ENCODE results near the gene TMA7. TPM values are rescaled to one million over a fixed set of nuclear protein-coding genes. Genes with fewer than 3 reads are reported as not detected.
"Not testable (repeated sequence)": the region's sequence is repeated elsewhere in the genome, so short reads cannot be mapped to it uniquely, and the experiment has no call there.

Gene TMA7
- total RNA-seq, 4 donors from 2014 or later, result 94.8 to 195 (median 141) TPM

GRCh38 chr3:48460517-48460902 lies 20.5 kb downstream of the TMA7 start:
- Histone ChIP-seq H3K27ac (no peak overlapping the region), H3K27me3 (no peaks in the 10 kb centered on the region), H3K4me3 (no peak overlapping the region), H3K36me3 (no peaks in the 10 kb centered on the region), H3K9me3 (no peaks in the 10 kb centered on the region), H3K4me1 (peaks cover 0 to 3% of the 10 kb centered on the region in 2 donors)
- DNase-seq, result no peak
- TF ChIP-seq CTCF (IDR thresholded peaks at IDR 0.05) (no peak), POLR2A (IDR thresholded peaks at IDR 0.05) (no peak)
- intact Hi-C loops (cut with DNase I; ENCODE audit: low total_unique reads), result no loop called here

- H3K27ac ChIP-seq; DNase-seq; H3K4me1 ChIP-seq; H3K9me3 ChIP-seq; H3K36me3 ChIP-seq; H3K27me3 ChIP-seq; intact Hi-C loops (cut with DNase I; ENCODE audit: low total_unique reads); H3K4me3 ChIP-seq: not testable (repeated sequence)
Measured at GRCh38 chr3:48461767-48462166, 21.7 kb downstream of the TMA7 start.

- intact Hi-C loops (cut with DNase I; ENCODE audit: low total_unique reads), result no loop called here
- H3K27me3 ChIP-seq, result no peaks in the 10 kb centered on the region
- no peak overlapping the region for H3K27ac ChIP-seq
Measured at GRCh38 chr3:48463703-48464102, 23.6 kb downstream of the TMA7 start.

DNA sequence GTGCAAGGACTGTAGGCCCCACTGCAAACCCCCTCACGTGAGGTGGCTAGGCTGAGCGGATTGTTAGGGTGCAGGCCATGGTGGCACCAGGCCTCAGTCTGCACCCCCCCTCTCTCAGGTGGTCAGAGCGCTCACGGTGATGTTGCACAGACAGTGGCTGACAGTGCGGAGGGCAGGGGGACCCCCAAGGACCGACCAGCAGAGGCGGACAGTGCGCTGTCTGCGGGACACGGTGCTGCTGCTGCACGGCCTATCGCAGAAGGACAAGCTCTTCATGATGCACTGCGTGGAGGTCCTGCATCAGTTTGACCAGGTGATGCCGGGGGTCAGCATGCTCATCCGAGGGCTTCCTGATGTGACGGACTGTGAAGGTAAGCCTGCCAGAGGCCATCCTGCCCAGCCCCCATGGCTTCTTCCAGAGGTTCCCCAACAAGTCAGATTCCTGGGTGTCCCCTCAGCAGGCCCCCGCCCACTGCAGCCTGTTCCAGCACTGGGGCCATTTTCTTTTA lies 24.7 kb downstream of the TMA7 start:
- intact Hi-C loops (cut with DNase I; ENCODE audit: low total_unique reads), result loop anchor here (5.0 kb wide), 1 partner anchor 83 kb away; no protein-coding TSS in a partner anchor
- TF ChIP-seq CTCF (IDR thresholded peaks at IDR 0.05) (no peak), POLR2A (IDR thresholded peaks at IDR 0.05) (no peak)
- Histone ChIP-seq H3K9me3 (no peaks in the 10 kb centered on the region), H3K27me3 (no peaks in the 10 kb centered on the region), H3K4me3 (no peak overlapping the region), H3K27ac (peak overlapping the region; percentile 99 to 100), H3K36me3 (no peaks in the 10 kb centered on the region), H3K4me1 (peaks cover 10 to 16% of the 10 kb centered on the region in 2 donors)
- no peak for DNase-seq

More at GRCh38 chr3:48463703-48464102, 23.6 kb downstream of the TMA7 start:
- Histone ChIP-seq H3K36me3 (no peaks in the 10 kb centered on the region), H3K4me3 (no peak overlapping the region), H3K4me1 (peaks cover 10 to 15% of the 10 kb centered on the region in 2 donors), H3K9me3 (no peaks in the 10 kb centered on the region)
- no peak for TF ChIP-seq POLR2A (IDR thresholded peaks at IDR 0.05)
- TF ChIP-seq CTCF (IDR thresholded peaks at IDR 0.05), result no peak
- DNase-seq, result no peak

GRCh38 chr3:48465237-48465530 lies 25.1 kb downstream of the TMA7 start:
- no peak for DNase-seq
- H3K36me3 ChIP-seq, result no peaks in the 10 kb centered on the region
- intact Hi-C loops (cut with DNase I; ENCODE audit: low total_unique reads), result loop anchor here (5.0 kb wide), 1 partner anchor 82 kb away; no protein-coding TSS in a partner anchor
- H3K27ac ChIP-seq, result peak overlapping the region; percentile 99 to 100
- no peak overlapping the region for H3K4me3 ChIP-seq
- TF ChIP-seq CTCF (IDR thresholded peaks at IDR 0.05) (no peak), POLR2A (IDR thresholded peaks at IDR 0.05) (no peak)
- H3K27me3 ChIP-seq, result no peaks in the 10 kb centered on the region
- H3K4me1 ChIP-seq, result peaks cover 10 to 20% of the 10 kb centered on the region in 2 donors
- H3K9me3 ChIP-seq, result no peaks in the 10 kb centered on the region

All from uterus (tissue), 4 donors.